Skeletal muscle satellite cell (primary cell): ENCODE results near the gene DPP9.
"Not testable (repeated sequence)": the region's sequence is repeated elsewhere in the genome, so short reads cannot be mapped to it uniquely, and the experiment has no call there.

ENCODE experiments used
- H3K27me3 ChIP-seq: 2 replicates; pipeline ENCODE4 v1.7.0; 2013; ENCODE audit warnings: low read length; ENCODE audit not compliant: control insufficient read depth, insufficient read depth
- H3K36me3 ChIP-seq: 2 replicates; pipeline ENCODE4 v1.7.0; 2013; ENCODE audit warnings: mild to moderate bottlenecking, control low read depth, low read length; ENCODE audit not compliant: insufficient read depth
- H3K4me1 ChIP-seq: 2 replicates; pipeline ENCODE4 v1.7.0; 2013; ENCODE audit warnings: low read length; ENCODE audit not compliant: control insufficient read depth, insufficient read depth
- H3K4me2 ChIP-seq: 2 replicates; pipeline ENCODE4 v1.7.0; 2013; ENCODE audit warnings: mild to moderate bottlenecking, low read length
- H3K4me3 ChIP-seq: 2 replicates; pipeline ENCODE4 v1.7.0; 2013; ENCODE audit warnings: low read length
- H3K9ac ChIP-seq: 2 replicates; pipeline ENCODE4 v1.7.0; 2013; ENCODE audit warnings: mild to moderate bottlenecking, low read depth, low read length, moderate library complexity
- H3K9me3 ChIP-seq: replicated peaks from 2 replicates; pipeline ENCODE4 v1.7.0; 2013; ENCODE audit warnings: mild to moderate bottlenecking, control low read depth, low read length

Gene DPP9

DNA sequence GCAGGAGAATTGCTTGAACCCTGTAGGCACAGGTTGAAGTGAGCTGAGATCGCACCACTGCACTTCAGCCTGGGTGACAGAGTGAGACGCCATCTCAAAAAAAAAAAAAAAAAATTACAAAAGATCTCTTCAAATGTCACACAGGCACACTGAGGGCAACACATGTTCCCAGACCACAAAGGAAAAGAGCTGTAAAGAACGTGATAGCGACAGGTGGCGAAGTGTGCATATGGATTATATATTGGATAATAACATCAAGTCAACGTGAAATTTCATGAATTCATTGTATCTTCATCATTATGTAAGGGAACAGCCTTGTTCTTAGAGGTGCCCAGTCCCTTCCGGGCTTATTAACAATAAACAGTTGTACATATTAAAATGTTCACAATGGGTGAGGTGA, 31.8 kb upstream of the DPP9 start:
- H3K4me1 ChIP-seq, result peaks cover 9% of the 10 kb centered on the region
- H3K27me3 ChIP-seq, result peaks cover 11% of the 10 kb centered on the region
- H3K36me3 ChIP-seq, result no peaks in the 10 kb centered on the region
- no peaks in the 10 kb centered on the region for H3K9me3 ChIP-seq
- H3K4me3 ChIP-seq, result no peak overlapping the region
- H3K4me2 ChIP-seq, result no peak overlapping the region
- H3K9ac ChIP-seq, result no peak overlapping the region

DNA sequence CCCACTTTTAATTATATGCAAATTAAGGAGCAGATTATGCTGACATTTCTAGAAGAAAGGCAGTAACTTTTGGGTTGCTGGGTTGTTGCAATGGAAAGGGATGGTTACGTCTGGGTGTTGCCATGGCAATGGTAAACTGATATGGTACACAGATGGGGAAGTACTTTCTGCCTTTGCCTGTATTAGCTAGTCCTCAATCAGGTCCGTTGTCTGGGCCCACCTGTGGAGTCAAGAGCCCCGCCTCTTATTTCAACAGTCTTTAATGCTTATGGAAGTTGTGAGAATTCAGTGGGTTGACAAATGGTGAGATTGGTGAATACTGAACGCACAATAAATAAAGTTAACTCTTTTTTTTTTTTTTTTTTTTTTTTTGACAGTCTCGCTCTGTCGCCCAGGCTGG, 30.6 kb upstream of the DPP9 start:
- Histone ChIP-seq H3K4me2 (no peak overlapping the region), H3K27me3 (peaks cover 11% of the 10 kb centered on the region), H3K9ac (no peak overlapping the region), H3K9me3 (no peaks in the 10 kb centered on the region), H3K36me3 (no peaks in the 10 kb centered on the region), H3K4me3 (no peak overlapping the region), H3K4me1 (no peaks in the 10 kb centered on the region)

DNA sequence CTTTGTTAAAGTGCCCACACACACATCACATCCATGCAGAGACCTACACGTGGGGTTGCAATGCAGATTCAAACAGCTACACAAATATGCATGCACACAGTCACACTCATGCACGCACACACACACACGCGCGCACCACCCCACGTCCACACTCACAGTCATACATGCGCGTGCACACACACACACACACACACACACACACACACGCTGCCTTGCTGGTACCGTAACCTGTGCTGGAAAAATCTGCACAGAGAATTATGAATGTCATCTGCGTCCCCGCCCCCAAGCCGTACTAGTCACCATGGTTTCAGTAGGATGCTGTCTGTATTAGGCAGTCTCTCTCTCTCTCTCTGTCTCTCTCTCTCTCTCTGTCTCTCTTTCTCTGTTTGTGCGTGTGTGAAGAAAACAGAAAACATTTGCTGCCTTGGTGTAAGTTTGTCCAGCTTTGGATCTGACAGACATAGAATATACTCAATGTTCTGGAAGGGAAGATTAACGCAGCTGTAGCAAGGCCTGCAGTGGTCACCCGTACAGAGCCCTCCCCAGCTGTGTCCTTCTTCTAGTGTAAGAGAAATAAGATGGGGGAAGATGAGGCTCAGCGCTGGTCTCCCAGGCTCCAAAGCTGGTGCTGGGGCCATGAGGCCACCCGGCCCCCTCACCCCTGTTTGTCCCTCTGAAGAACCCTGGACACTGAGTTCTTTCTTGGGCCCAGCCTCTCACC, 26.4 kb upstream of the DPP9 start:
- H3K9ac ChIP-seq, result no peak overlapping the region
- no peaks in the 10 kb centered on the region for H3K36me3 ChIP-seq
- peaks cover 5% of the 10 kb centered on the region for H3K4me1 ChIP-seq
- no peak overlapping the region for H3K4me3 ChIP-seq
- no peak overlapping the region for H3K4me2 ChIP-seq
- no peaks in the 10 kb centered on the region for H3K9me3 ChIP-seq
- H3K27me3 ChIP-seq, result peaks cover 19% of the 10 kb centered on the region

GRCh38 chr19:4748589-4748988, 24.9 kb upstream of the DPP9 start:
- H3K9ac ChIP-seq, result no peak overlapping the region
- H3K4me1 ChIP-seq, result peaks cover 12% of the 10 kb centered on the region
- no peaks in the 10 kb centered on the region for H3K36me3 ChIP-seq
- H3K4me2 ChIP-seq, result no peak overlapping the region
- no peak overlapping the region for H3K4me3 ChIP-seq
- peaks cover 19% of the 10 kb centered on the region for H3K27me3 ChIP-seq
- no peaks in the 10 kb centered on the region for H3K9me3 ChIP-seq

DNA sequence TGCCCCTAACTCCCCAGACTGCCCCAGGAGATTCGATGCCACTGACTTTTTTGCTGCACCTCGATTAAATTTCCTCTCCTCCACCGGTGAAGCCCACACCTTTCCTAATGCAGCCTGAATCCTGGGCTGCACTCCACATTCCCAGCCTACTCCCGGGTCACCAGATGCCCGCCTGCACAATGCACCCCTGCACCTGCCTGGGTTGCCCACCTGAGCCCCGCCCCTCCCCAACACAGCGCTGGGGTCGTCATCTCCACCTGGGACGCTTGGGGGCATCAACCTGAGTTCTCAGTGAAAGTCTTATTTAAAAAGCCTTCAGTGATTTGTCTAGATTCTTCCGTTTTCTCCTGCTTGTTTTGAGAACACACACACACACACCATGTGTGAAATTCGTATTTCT, 24.5 kb upstream of the DPP9 start:
- no peaks in the 10 kb centered on the region for H3K36me3 ChIP-seq

DNA sequence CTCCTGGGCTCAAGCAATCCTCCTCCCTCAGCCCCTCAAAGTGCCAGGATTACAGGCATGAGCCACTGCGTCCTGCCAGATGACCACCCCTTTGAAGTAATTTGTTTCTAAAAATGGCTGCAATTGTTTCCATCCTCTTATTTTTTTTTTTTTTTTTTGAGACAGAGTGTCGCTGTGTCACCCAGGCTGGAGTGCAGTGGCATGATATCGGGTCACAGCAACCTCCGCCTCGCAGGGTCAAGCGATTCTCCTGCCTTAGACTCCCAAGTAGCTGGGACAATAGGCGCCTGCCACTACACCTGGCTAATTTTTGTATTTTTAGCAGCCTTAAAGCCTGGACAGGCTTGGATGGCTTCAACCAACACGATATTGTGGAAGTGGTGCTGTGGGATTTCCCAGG, 22.3 kb upstream of the DPP9 start:
- Histone ChIP-seq H3K4me1 (peaks cover 25% of the 10 kb centered on the region), H3K4me3 (no peak overlapping the region), H3K36me3 (no peaks in the 10 kb centered on the region), H3K9me3 (no peaks in the 10 kb centered on the region), H3K9ac (no peak overlapping the region), H3K27me3 (peaks cover 16% of the 10 kb centered on the region), H3K4me2 (no peak overlapping the region)

More for the DNA sequence above, 24.5 kb upstream of the DPP9 start:
- Histone ChIP-seq H3K9ac (no peak overlapping the region), H3K27me3 (peaks cover 19% of the 10 kb centered on the region), H3K4me3 (no peak overlapping the region), H3K4me2 (no peak overlapping the region), H3K9me3 (no peaks in the 10 kb centered on the region), H3K4me1 (peaks cover 14% of the 10 kb centered on the region)

DNA sequence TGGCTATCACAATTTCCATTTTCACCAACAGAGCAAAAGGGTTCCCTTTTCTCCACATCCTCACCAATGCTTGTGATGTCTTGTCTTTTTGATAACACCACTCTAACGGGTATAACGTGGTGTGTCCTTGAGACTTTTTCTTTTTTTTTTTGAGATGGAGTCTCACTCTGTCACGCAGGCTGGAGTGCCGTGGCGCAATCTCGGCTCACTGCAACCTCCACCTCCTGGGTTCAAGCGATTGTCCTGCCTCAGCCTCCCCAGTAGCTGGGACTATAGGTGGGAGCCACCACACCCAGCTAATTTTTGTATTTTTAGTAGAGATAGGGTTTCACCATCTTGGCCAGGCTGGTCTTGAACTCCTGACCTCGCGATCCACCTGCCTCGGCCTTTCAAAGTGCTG, 21.5 kb upstream of the DPP9 start:
- not testable (repeated sequence) for H3K9ac ChIP-seq, H3K9me3 ChIP-seq, H3K36me3 ChIP-seq, H3K4me3 ChIP-seq
- Histone ChIP-seq H3K27me3 (peaks cover 16% of the 10 kb centered on the region), H3K4me2 (peak overlapping the region; percentile 48), H3K4me1 (peaks cover 25% of the 10 kb centered on the region)

GRCh38 chr19:4744451-4745174, 21.0 kb upstream of the DPP9 start:
- Histone ChIP-seq H3K4me3 (no peak overlapping the region), H3K27me3 (peaks cover 14% of the 10 kb centered on the region), H3K9ac (no peak overlapping the region), H3K36me3 (no peaks in the 10 kb centered on the region), H3K9me3 (no peaks in the 10 kb centered on the region), H3K4me2 (peak overlapping the region; percentile 50), H3K4me1 (peaks cover 25% of the 10 kb centered on the region)

DNA sequence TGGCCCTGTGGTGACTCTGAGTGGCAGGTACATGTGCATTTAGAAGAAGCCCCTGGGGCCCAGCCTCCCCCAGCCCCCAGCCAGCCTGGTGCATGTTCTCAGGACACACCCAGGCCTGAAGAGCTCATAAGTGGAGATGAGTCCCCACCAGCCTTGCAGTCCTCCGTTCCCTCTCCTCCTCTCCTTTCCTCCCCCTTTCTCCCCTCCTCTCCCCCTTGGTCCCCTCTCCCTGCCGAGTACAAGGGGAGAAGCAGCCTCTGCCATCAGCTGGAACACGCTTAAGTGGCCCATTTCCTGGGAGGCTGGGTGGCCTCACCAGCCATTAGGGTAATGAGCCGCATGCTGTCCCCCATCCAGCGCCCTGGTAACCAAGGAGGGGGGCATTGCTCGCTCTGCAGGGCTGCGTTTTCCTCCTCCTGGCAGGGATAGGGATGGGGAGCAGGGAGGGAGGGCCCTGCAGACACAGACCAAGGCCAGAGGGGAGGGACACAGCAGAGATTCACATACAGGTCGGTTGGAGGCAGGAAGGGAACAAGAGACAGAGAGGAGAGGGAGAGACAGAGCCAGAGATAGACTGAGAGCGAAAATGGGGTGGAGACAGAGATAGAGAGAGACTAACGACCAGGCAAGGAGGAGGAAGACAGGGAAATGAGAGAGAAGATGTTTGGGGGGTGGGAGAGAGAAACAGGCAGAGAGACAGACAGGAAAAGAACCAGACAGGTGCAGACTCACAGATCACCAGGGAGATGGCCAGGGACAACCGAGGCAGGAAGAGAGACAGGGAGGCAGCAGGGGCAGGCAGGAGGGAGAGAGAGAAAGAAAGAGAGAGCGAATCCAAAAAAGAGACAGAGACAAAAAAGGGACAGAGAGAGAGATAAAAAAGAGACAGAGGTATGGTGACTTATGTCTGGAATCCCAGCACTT, 19.3 kb upstream of the DPP9 start:
- Histone ChIP-seq H3K27me3 (peaks cover 10% of the 10 kb centered on the region), H3K4me2 (no peak overlapping the region), H3K9me3 (no peaks in the 10 kb centered on the region), H3K9ac (no peak overlapping the region), H3K4me1 (peaks cover 25% of the 10 kb centered on the region), H3K36me3 (no peaks in the 10 kb centered on the region), H3K4me3 (no peak overlapping the region)

- Histone ChIP-seq H3K4me3 (no peak overlapping the region), H3K36me3 (no peaks in the 10 kb centered on the region), H3K9ac (no peak overlapping the region), H3K4me1 (peaks cover 20% of the 10 kb centered on the region), H3K27me3 (peaks cover 16% of the 10 kb centered on the region), H3K4me2 (no peak overlapping the region), H3K9me3 (no peaks in the 10 kb centered on the region)
Observed at GRCh38 chr19:4740092-4740491, 16.4 kb upstream of the DPP9 start.

GRCh38 chr19:4738734-4739133, 15.1 kb upstream of the DPP9 start:
- no peaks in the 10 kb centered on the region for H3K36me3 ChIP-seq
- H3K4me1 ChIP-seq, result peaks cover 13% of the 10 kb centered on the region
- no peak overlapping the region for H3K4me3 ChIP-seq
- no peaks in the 10 kb centered on the region for H3K9me3 ChIP-seq
- no peak overlapping the region for H3K9ac ChIP-seq
- H3K4me2 ChIP-seq, result no peak overlapping the region
- H3K27me3 ChIP-seq, result peaks cover 20% of the 10 kb centered on the region
